Brain microvascular endothelial cell (primary cell): ENCODE measurements around the gene WNT7A.

Experiments
- DNase-seq: peaks from one replicate; pipeline ENCODE4 v3.0.0-alpha.2; 2020
- H3K27ac ChIP-seq: fragments of 250-450 bp; sonication (Bioruptor Pico); 2 replicates; pipeline ENCODE4 v1.5.1; 2020; ENCODE audit warnings: mild to moderate bottlenecking, moderate library complexity
- H3K27me3 ChIP-seq: fragments of 250-450 bp; sonication (Bioruptor Pico); replicated peaks from 2 replicates; pipeline ENCODE4 v1.5.1; 2020; ENCODE audit warnings: mild to moderate bottlenecking
- H3K36me3 ChIP-seq: fragments of 250-450 bp; sonication (Bioruptor Pico); replicated peaks from 2 replicates; pipeline ENCODE4 v1.5.1; 2020; ENCODE audit warnings: mild to moderate bottlenecking
- H3K4me3 ChIP-seq: 2 replicates; pipeline ENCODE4 v1.5.1; 2011; ENCODE audit warnings: low read depth, mild to moderate bottlenecking, control low read depth, low read length, moderate library complexity
- CTCF ChIP-seq: IDR thresholded peaks from 2 replicates; pipeline ENCODE4 v1.5.1; 2011; ENCODE audit warnings: low read depth, mild to moderate bottlenecking, moderate library complexity, low read length, control low read depth, inconsistent platforms; ENCODE audit errors: missing control alignments
- in situ Hi-C: cut with HindIII; loops from 2 replicates; pipeline ENCODE4 v1.10.0; 2017; ENCODE audit warnings: low sequenced_read_pairs, low pct_ligation_motif_present

The WNT7A gene

GRCh38 chr3:13769422-13769821, 110.4 kb downstream of the WNT7A start:
- no peak for DNase-seq
- H3K27ac ChIP-seq, result no peak overlapping the region
- no peak overlapping the region for H3K4me3 ChIP-seq
- in situ Hi-C loops, result no loop called here
- no peaks in the 10 kb centered on the region for H3K27me3 ChIP-seq
- no peaks in the 10 kb centered on the region for H3K36me3 ChIP-seq
- TF ChIP-seq CTCF, result no peak

- H3K27me3 ChIP-seq, result no peaks in the 10 kb centered on the region
- DNase-seq, result no peak
- in situ Hi-C loops, result no loop called here
- TF ChIP-seq CTCF, result no peak
- H3K4me3 ChIP-seq, result no peak overlapping the region
- no peak overlapping the region for H3K27ac ChIP-seq
- H3K36me3 ChIP-seq, result no peaks in the 10 kb centered on the region
These were observed 111.4 kb downstream of the WNT7A start for GRCh38 chr3:13768453-13768852.

- no peak for TF ChIP-seq CTCF
- in situ Hi-C loops, result no loop called here
These were observed 112.0 kb downstream of the WNT7A start for GRCh38 chr3:13767896-13768295.

GRCh38 chr3:13767030-13767429, 112.8 kb downstream of the WNT7A start:
- Histone ChIP-seq H3K27me3 (no peaks in the 10 kb centered on the region), H3K27ac (no peak overlapping the region), H3K4me3 (no peak overlapping the region), H3K36me3 (no peaks in the 10 kb centered on the region)
- no peak for TF ChIP-seq CTCF
- in situ Hi-C loops, result no loop called here
- DNase-seq, result no peak

More at GRCh38 chr3:13767896-13768295, 112.0 kb downstream of the WNT7A start:
- no peaks in the 10 kb centered on the region for H3K36me3 ChIP-seq
- H3K27ac ChIP-seq, result no peak overlapping the region
- DNase-seq, result no peak
- no peak overlapping the region for H3K4me3 ChIP-seq
- H3K27me3 ChIP-seq, result no peaks in the 10 kb centered on the region
